Measurements from ENCODE around the gene OLFML1.

Gene OLFML1

GRCh38 chr11:7531011-7531410 lies 45.7 kb downstream of the OLFML1 start:
- DNase-seq (ENCODE audit: low spot score): no peak
- TF ChIP-seq CTCF (IDR thresholded peaks at IDR 0.05; ENCODE audit: extremely low read depth, missing control alignments): no peak

GRCh38 chr11:7532405-7533145 lies 47.3 kb downstream of the OLFML1 start:
- no peak for TF ChIP-seq CTCF (IDR thresholded peaks at IDR 0.05; ENCODE audit: extremely low read depth, missing control alignments)
- DNase-seq (ENCODE audit: low spot score): no peak

GRCh38 chr11:7533199-7534041 lies 48.1 kb downstream of the OLFML1 start:
- no peak for TF ChIP-seq CTCF (IDR thresholded peaks at IDR 0.05; ENCODE audit: extremely low read depth, missing control alignments)
- DNase-seq (ENCODE audit: low spot score): no peak

- no peak for DNase-seq (ENCODE audit: low spot score)
- TF ChIP-seq CTCF (IDR thresholded peaks at IDR 0.05; ENCODE audit: extremely low read depth, missing control alignments): no peak
These were observed 48.7 kb downstream of the OLFML1 start for GRCh38 chr11:7534042-7534378.

GRCh38 chr11:7536100-7536499 lies 50.8 kb downstream of the OLFML1 start:
- no peak for DNase-seq (ENCODE audit: low spot score)
- TF ChIP-seq CTCF (IDR thresholded peaks at IDR 0.05; ENCODE audit: extremely low read depth, missing control alignments): no peak

GRCh38 chr11:7537265-7537664 lies 52.0 kb downstream of the OLFML1 start:
- no peak for DNase-seq (ENCODE audit: low spot score)
- TF ChIP-seq CTCF (IDR thresholded peaks at IDR 0.05; ENCODE audit: extremely low read depth, missing control alignments): no peak

- TF ChIP-seq CTCF (IDR thresholded peaks at IDR 0.05; ENCODE audit: extremely low read depth, missing control alignments): no peak
These were observed 52.7 kb downstream of the OLFML1 start for GRCh38 chr11:7538031-7538430.

More at GRCh38 chr11:7538031-7538430, 52.7 kb downstream of the OLFML1 start:
- DNase-seq (ENCODE audit: low spot score): no peak

All from GM20000 (cell line).